Psoas muscle (tissue), 8 donors: ENCODE measurements around the gene ELOF1. TPM values are rescaled to one million over a fixed set of nuclear protein-coding genes. Genes with fewer than 3 reads are reported as not detected.

Source experiments
- ATAC-seq, 4 donors: fragments of 200-7000 bp; cut with Tn5 transposase; one replicate each; pipeline ENCODE4 v1.9.1; 2020; ENCODE audit warnings: moderate library complexity in 3 of 4, mild to moderate bottlenecking in 2 of 4
- DNase-seq, 2 donors: peaks; one replicate each; pipeline ENCODE4 v3.0.0-alpha.2; 2020
- H3K27ac ChIP-seq: fragments of 200-600 bp; one replicate; pipeline ENCODE4 v1.8.0; 2022
- H3K27me3 ChIP-seq, 3 donors: fragments of 200-600 bp in 1 of 3; one replicate each; pipeline versions ENCODE4 v1.6.1 to v1.8.0; 2013 to 2022; ENCODE audit warnings: low read length in 2 of 3, mild to moderate bottlenecking in 2 of 3, moderate library complexity in 1 of 3; ENCODE audit not compliant: insufficient read depth in 3 of 3
- H3K36me3 ChIP-seq, 2 donors: fragments of 200-600 bp in 1 of 2; one replicate each; pipeline versions ENCODE4 v1.6.1 to v1.8.0; 2013 to 2022; ENCODE audit warnings: low read depth in 1 of 2, mild to moderate bottlenecking in 1 of 2, moderate library complexity in 1 of 2; ENCODE audit not compliant: insufficient read depth in 1 of 2
- H3K4me1 ChIP-seq: fragments of 200-600 bp; one replicate; pipeline ENCODE4 v1.8.0; 2022
- H3K4me3 ChIP-seq: fragments of 200-600 bp; one replicate; pipeline ENCODE4 v1.8.0; 2022; ENCODE audit warnings: mild to moderate bottlenecking
- H3K9me3 ChIP-seq: fragments of 200-600 bp; one replicate; pipeline ENCODE4 v1.8.0; 2022
- WGBS, 3 donors: extraction: QIAGEN DNeasy Blood & Tissue Kit; methylation state at CpG; one replicate each; pipeline versions ENCODE4 v1.1.6 to v1.1.7; 2013; 5-methylcytosine and 5-hydroxymethylcytosine counted together
- intact Hi-C, 2 donors: fragments of 100-400 bp; cut with DNase I; formaldehyde crosslinking; loops; one replicate each; pipeline versions ENCODE4 v1.11.0 to v1.14.2; 2022
- polyA plus RNA-seq, 3 donors: library from polyadenylated mRNA; stranded (reverse); fragments of 200-250 nt; gene quantifications; one replicate each; pipeline ENCODE4 v1.2.3, GENCODE V29; 2013
- total RNA-seq, 4 donors: library from RNA; stranded (reverse); fragmentation: NEBNext Ultra II Directional in 2 of 4; extraction: Animal tissue kit (Norgen Biotek cat#: 25700) in 2 of 4; gene quantifications; one replicate each; pipeline versions ENCODE4 v1.2.1 to v1.2.4, GENCODE V29; 2021 to 2023
- TF ChIP-seq, protein P1 (sequence below): fragments of 200-600 bp; IDR thresholded peaks from one replicate; pipeline ENCODE4 v1.8.0; 2022; ENCODE audit warnings: antibody characterized with exemption
- donor health status: healthy with polysubstance abuse.
- donor health status: DM: no; HTN: no; CAD: no; lungs with moderate emphysema.
- donor health status: Bipolar disorder and iron deficiency.
- donor health status: healthy.
- donor health status: DM: yes; HTN: yes; CAD: no.
- donor health status: DM: no; HTN: no; CAD: no.
- donor health status: DM: no; HTN: no; CAD: no.
- donor health status: DM: yes; HTN: yes; CAD: no.

The ELOF1 gene
- total and polyA plus RNA-seq, 7 donors = 24.3 to 82.5 (median 47.3) TPM

DNA sequence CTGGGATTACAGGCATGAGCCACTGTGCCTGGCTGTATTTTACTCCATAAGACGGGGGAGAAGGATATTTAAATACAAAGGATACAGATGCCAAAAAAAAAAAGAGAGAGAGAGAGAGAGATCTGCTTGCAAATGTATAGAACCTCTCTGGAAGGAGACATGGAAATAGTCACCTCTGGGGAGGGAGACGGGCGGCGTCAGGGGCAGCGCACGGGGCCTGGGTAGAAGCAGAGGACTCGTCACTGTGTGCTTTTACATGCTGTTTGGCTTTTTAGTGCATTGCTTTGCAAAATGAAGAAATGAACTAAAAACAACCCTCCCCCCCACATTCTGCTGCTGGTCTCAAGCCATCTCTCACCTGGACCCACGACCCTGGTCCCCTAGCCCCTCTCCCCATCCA lies 48.6 kb downstream of the ELOF1 start:
- Histone ChIP-seq H3K4me3 (no peak overlapping the region), H3K36me3 (peaks cover 2 to 55% of the 10 kb centered on the region in 2 donors), H3K9me3 (no peaks in the 10 kb centered on the region), H3K27me3 (no peaks in the 10 kb centered on the region), H3K4me1 (peaks cover 4% of the 10 kb centered on the region), H3K27ac (no peak overlapping the region)
- intact Hi-C loops = no loop called here
- no peak for ATAC-seq
- TF ChIP-seq, protein P1, sequence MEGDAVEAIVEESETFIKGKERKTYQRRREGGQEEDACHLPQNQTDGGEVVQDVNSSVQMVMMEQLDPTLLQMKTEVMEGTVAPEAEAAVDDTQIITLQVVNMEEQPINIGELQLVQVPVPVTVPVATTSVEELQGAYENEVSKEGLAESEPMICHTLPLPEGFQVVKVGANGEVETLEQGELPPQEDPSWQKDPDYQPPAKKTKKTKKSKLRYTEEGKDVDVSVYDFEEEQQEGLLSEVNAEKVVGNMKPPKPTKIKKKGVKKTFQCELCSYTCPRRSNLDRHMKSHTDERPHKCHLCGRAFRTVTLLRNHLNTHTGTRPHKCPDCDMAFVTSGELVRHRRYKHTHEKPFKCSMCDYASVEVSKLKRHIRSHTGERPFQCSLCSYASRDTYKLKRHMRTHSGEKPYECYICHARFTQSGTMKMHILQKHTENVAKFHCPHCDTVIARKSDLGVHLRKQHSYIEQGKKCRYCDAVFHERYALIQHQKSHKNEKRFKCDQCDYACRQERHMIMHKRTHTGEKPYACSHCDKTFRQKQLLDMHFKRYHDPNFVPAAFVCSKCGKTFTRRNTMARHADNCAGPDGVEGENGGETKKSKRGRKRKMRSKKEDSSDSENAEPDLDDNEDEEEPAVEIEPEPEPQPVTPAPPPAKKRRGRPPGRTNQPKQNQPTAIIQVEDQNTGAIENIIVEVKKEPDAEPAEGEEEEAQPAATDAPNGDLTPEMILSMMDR = no peak
- DNase-seq = no peak
- WGBS, 3 donors = 89 to 95% (median 94%) methylated on average over 8 of the region's 8 CpGs

DNA sequence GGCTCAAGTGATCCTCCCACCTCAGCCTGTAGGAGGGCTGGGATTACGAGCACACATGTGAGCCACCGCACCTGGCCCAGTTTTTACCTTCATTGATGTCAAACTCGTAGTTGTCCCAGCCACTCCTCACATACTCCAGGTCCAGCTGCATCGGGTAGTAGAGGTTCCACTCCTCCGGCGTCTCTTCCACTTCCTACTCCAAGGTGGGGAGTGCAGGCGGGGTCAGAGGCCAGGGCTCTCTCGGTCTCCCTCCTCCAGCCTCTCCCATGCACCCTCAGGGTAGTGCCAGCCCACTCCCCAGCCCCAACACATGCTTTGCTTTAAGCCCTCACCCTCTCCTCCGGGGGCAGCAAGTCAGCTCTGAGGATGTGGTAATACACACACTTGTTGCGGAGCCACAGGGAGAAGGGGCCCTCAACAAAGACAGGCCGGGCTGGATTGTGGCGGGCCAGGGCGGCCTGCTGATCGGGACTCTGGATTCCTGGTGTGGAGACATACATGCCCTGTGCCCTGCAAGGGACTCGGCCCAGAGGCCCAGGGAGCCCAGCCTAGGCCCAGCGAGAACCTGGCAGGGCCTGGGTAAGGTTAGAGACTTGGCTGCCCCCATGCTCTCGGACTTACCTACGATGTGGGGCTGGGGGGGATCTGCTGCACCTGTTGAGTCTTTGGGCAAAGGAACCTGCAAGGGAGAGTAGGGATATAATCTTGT lies 51.5 kb downstream of the ELOF1 start:
- Histone ChIP-seq H3K27me3 (no peaks in the 10 kb centered on the region), H3K36me3 (peaks cover 0 to 29% of the 10 kb centered on the region in 2 donors), H3K4me3 (no peak overlapping the region), H3K27ac (no peak overlapping the region), H3K9me3 (no peaks in the 10 kb centered on the region), H3K4me1 (peaks cover 4% of the 10 kb centered on the region)
- DNase-seq (no peak), ATAC-seq (no peak)
- intact Hi-C loops = loop anchor here in 1 of 2 donors (10.0 kb wide), 1 partner anchor 133 kb away; the partner anchor contains the start of gene SWSAP1
- TF ChIP-seq, protein P1 = no peak
- 87 to 89% (median 88%) methylated on average over 18 of the region's 18 CpGs for WGBS, 3 donors

DNA sequence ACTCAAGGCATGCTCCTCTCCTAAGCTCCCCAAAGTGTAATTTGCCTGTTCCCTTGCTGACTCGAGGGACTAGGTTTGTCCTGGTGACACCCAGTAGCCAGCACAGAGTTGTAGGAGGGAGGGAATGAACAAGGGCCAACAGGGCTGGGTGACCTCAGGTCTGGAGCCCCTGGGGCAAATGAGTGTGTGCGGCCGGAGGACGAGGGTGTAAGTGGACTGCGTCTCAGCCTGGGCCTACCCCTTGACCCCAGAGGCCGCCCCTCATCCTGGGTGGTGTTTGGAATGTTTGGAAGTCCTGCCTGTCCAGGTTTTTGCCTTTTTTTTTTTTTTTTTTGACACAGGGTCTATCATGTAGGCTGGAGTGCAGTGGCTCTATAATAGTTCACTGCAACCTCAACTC lies 52.1 kb downstream of the ELOF1 start:
- DNase-seq (no peak), ATAC-seq (no peak)
- TF ChIP-seq, protein P1 = no peak
- H3K36me3 ChIP-seq = peaks cover 0 to 23% of the 10 kb centered on the region in 2 donors
- H3K4me1 ChIP-seq = peaks cover 4% of the 10 kb centered on the region
- intact Hi-C loops = loop anchor here in 1 of 2 donors (10.0 kb wide), 1 partner anchor 132 kb away; the partner anchor contains the start of gene SWSAP1
- H3K4me3 ChIP-seq = no peak overlapping the region
- H3K27ac ChIP-seq = no peak overlapping the region
- no peaks in the 10 kb centered on the region for H3K27me3 ChIP-seq
- no peaks in the 10 kb centered on the region for H3K9me3 ChIP-seq
- 87 to 90% (median 90%) methylated on average over 6 of the region's 6 CpGs for WGBS, 3 donors

GRCh38 chr19:11506101-11506555 lies 52.9 kb downstream of the ELOF1 start:
- H3K27me3 ChIP-seq = no peaks in the 10 kb centered on the region
- H3K36me3 ChIP-seq = peaks cover 0 to 15% of the 10 kb centered on the region in 2 donors
- peaks cover 4% of the 10 kb centered on the region for H3K4me1 ChIP-seq
- no peak for DNase-seq
- TF ChIP-seq, protein P1 = no peak
- H3K27ac ChIP-seq = peak overlapping the region; percentile 93
- WGBS, 3 donors = 18 to 24% (median 23%) methylated on average over 19 to 20 of the region's 20 CpGs
- H3K9me3 ChIP-seq = no peaks in the 10 kb centered on the region
- intact Hi-C loops = loop anchor here in 1 of 2 donors (10.0 kb wide), 1 partner anchor 131 kb away; the partner anchor contains the start of gene SWSAP1
- H3K4me3 ChIP-seq = peak overlapping the region; percentile 84
- peak; percentile 27 to 43 (median 30) for ATAC-seq
